Measurements from ENCODE around the gene CDCA7L.

Gene CDCA7L

DNA sequence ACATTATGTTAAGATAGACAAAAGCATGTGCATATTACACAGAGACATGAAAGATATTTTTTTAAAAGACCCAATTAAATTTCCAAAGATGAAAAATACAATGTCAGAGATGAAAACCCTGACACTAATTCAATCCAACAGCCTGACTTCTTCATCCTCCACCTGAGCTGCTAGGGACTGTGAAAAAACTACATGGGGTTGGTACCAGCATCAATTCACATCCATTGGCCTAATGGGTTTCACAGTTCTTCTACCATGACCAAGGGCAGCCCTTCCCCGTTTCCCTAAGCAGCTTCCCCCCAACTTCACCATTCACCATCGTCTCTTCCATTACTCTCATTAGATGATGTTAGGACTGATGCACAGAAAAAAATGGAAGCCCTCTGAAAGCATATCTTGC, 37.4 kb upstream of the CDCA7L start:
- H4K20me1 ChIP-seq (ENCODE audit: insufficient read depth, low read length): no peaks in the 10 kb centered on the region
- H3K9me2 ChIP-seq (replicated peaks; ENCODE audit: insufficient read depth, low read length): no peaks in the 10 kb centered on the region
- H3K79me2 ChIP-seq (ENCODE audit: low read length): no peaks in the 10 kb centered on the region
- no peak overlapping the region for H2AFZ ChIP-seq (ENCODE audit: low read length)
- H3F3A ChIP-seq (ENCODE audit: insufficient read depth, low read length): no peaks in the 10 kb centered on the region
- H3K9ac ChIP-seq (ENCODE audit: low read length): no peak overlapping the region
- no peaks in the 10 kb centered on the region for H3K9me3 ChIP-seq (replicated peaks; ENCODE audit: insufficient read depth, low read length)
- DNase-seq: no peak
- H3K4me2 ChIP-seq (ENCODE audit: low read depth, low read length): no peak overlapping the region
- no peaks in the 10 kb centered on the region for H3K4me1 ChIP-seq (ENCODE audit: low read length)
- H3K36me3 ChIP-seq (replicated peaks; ENCODE audit: insufficient read depth, low read length): no peaks in the 10 kb centered on the region
- H3K4me3 ChIP-seq (ENCODE audit: low read length): no peak overlapping the region
- TF ChIP-seq, protein P1, sequence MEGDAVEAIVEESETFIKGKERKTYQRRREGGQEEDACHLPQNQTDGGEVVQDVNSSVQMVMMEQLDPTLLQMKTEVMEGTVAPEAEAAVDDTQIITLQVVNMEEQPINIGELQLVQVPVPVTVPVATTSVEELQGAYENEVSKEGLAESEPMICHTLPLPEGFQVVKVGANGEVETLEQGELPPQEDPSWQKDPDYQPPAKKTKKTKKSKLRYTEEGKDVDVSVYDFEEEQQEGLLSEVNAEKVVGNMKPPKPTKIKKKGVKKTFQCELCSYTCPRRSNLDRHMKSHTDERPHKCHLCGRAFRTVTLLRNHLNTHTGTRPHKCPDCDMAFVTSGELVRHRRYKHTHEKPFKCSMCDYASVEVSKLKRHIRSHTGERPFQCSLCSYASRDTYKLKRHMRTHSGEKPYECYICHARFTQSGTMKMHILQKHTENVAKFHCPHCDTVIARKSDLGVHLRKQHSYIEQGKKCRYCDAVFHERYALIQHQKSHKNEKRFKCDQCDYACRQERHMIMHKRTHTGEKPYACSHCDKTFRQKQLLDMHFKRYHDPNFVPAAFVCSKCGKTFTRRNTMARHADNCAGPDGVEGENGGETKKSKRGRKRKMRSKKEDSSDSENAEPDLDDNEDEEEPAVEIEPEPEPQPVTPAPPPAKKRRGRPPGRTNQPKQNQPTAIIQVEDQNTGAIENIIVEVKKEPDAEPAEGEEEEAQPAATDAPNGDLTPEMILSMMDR (IDR thresholded peaks at IDR 0.05; ENCODE audit: low read length): no peak
- no peak for TF ChIP-seq EZH2phosphoT487 (IDR thresholded peaks at IDR 0.05; ENCODE audit: low read length)
- H3K27ac ChIP-seq (ENCODE audit: low read length): no peak overlapping the region
- H3K27me3 ChIP-seq (replicated peaks; ENCODE audit: insufficient read depth, low read length): no peaks in the 10 kb centered on the region

DNA sequence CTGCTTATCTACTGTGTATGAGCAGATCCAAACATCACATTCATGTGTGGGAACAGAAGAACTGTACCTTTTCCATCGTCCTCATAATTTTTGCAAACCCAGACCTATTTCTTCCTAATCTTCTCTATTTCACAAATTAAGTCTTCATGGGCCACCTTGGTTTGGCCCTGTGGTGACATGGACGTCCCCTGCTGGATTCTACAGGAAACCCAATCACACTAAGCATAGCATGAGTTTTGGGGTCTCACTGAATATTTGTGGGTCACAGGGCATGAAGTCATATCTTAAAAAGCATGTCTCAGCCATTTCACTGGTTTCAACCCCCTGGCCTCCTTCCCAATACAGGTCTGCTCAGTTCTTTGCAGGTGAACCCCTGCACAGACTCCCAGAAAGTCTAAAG, 35.8 kb upstream of the CDCA7L start:
- Histone ChIP-seq H3K9me3 (replicated peaks; ENCODE audit: insufficient read depth, low read length) (no peaks in the 10 kb centered on the region), H3K4me1 (ENCODE audit: low read length) (no peaks in the 10 kb centered on the region), H3K9me2 (replicated peaks; ENCODE audit: insufficient read depth, low read length) (no peaks in the 10 kb centered on the region), H3K27ac (ENCODE audit: low read length) (no peak overlapping the region), H2AFZ (ENCODE audit: low read length) (no peak overlapping the region), H3F3A (ENCODE audit: insufficient read depth, low read length) (no peaks in the 10 kb centered on the region), H3K79me2 (ENCODE audit: low read length) (no peaks in the 10 kb centered on the region), H3K27me3 (replicated peaks; ENCODE audit: insufficient read depth, low read length) (no peaks in the 10 kb centered on the region), H3K4me2 (ENCODE audit: low read depth, low read length) (no peak overlapping the region), H3K9ac (ENCODE audit: low read length) (no peak overlapping the region), H3K4me3 (ENCODE audit: low read length) (no peak overlapping the region), H4K20me1 (ENCODE audit: insufficient read depth, low read length) (no peaks in the 10 kb centered on the region), H3K36me3 (replicated peaks; ENCODE audit: insufficient read depth, low read length) (no peaks in the 10 kb centered on the region)
- no peak for DNase-seq
- TF ChIP-seq, protein P1 (IDR thresholded peaks at IDR 0.05; ENCODE audit: low read length): no peak
- no peak for TF ChIP-seq EZH2phosphoT487 (IDR thresholded peaks at IDR 0.05; ENCODE audit: low read length)
- TF ChIP-seq EZH2 (optimal IDR thresholded peaks at IDR 0.05; ENCODE audit: low read depth, low read length): no peak

DNA sequence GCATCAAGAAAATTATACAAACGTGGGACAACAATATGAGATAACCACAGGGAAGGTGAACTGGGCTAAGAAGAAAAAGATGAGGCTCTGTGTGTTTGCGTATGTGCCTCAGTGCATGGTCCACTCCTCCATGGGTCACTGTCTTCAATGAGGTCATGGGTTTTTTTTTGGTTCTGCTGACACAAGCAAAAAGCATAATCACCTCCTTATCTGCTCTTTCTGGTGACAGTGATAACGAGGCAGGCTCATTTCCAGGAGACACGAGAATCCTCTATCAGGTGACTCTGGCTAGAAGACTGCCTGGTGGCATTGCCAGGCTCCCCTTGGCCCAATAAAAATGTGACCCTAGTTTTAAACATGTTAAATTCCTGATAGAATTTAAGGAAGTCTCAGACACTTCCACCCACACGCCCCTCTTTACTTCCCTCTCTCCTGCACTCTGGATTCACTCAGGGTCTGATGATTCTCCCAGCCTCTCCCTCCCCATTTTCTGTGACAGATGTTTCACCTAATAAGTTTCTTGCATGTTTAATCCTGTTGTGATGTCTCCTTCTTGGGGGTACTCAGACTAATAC, 35.3 kb upstream of the CDCA7L start:
- H4K20me1 ChIP-seq (ENCODE audit: insufficient read depth, low read length): no peaks in the 10 kb centered on the region
- H2AFZ ChIP-seq (ENCODE audit: low read length): no peak overlapping the region

More for the DNA sequence above, 35.3 kb upstream of the CDCA7L start:
- Histone ChIP-seq H3K36me3 (replicated peaks; ENCODE audit: insufficient read depth, low read length) (no peaks in the 10 kb centered on the region), H3K9me2 (replicated peaks; ENCODE audit: insufficient read depth, low read length) (no peaks in the 10 kb centered on the region), H3K4me1 (ENCODE audit: low read length) (no peaks in the 10 kb centered on the region), H3K27me3 (replicated peaks; ENCODE audit: insufficient read depth, low read length) (no peaks in the 10 kb centered on the region), H3K79me2 (ENCODE audit: low read length) (no peaks in the 10 kb centered on the region), H3K27ac (ENCODE audit: low read length) (no peak overlapping the region), H3K4me2 (ENCODE audit: low read depth, low read length) (no peak overlapping the region), H3K9me3 (replicated peaks; ENCODE audit: insufficient read depth, low read length) (no peaks in the 10 kb centered on the region), H3K4me3 (ENCODE audit: low read length) (no peak overlapping the region), H3K9ac (ENCODE audit: low read length) (no peak overlapping the region), H3F3A (ENCODE audit: insufficient read depth, low read length) (no peaks in the 10 kb centered on the region)
- no peak for TF ChIP-seq EZH2phosphoT487 (IDR thresholded peaks at IDR 0.05; ENCODE audit: low read length)
- TF ChIP-seq, protein P1 (IDR thresholded peaks at IDR 0.05; ENCODE audit: low read length): no peak
- TF ChIP-seq EZH2 (optimal IDR thresholded peaks at IDR 0.05; ENCODE audit: low read depth, low read length): no peak
- DNase-seq: no peak
